ENCODE measurements around the gene PDCL2.
"Not testable (repeated sequence)": the region's sequence is repeated elsewhere in the genome, so short reads cannot be mapped to it uniquely, and the experiment has no call there.

PDCL2 gene, protein sequence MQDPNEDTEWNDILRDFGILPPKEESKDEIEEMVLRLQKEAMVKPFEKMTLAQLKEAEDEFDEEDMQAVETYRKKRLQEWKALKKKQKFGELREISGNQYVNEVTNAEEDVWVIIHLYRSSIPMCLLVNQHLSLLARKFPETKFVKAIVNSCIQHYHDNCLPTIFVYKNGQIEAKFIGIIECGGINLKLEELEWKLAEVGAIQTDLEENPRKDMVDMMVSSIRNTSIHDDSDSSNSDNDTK

DNA sequence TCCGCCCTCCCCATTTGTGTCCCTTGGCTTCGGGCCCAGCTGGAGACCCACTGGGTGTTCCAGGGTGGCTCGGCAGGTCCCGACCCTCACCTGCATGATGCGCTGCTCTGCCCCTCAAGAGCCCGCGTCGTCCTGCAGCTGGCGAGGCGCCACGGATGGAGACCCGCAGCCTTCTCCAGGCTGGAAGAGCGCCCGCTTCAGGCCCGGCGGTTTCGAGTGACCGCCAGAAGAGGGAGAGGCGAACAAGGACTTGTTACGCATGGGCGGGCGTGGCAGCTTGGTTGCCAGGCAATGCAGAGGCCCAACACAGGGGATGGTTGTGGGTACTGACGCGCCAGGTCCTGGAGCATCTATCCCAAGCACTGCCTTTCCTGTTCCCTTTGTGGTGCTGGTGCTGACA, at the start of gene PDCL2:
Gene PDCL2 (minus strand): TSS at position 232 of the 400 bp plus-strand sequence. CDS start 136 bp downstream, at position 96.
- no peaks in the 10 kb centered on the region for H3K27me3 ChIP-seq (ENCODE audit: control insufficient read depth, insufficient read depth, low read length)
- H3K4me1 ChIP-seq (ENCODE audit: control insufficient read depth, insufficient read depth, low read length): no peaks in the 10 kb centered on the region
- H3K4me3 ChIP-seq (ENCODE audit: low read length): no peak within 1 kb of the TSS
- DNase-seq (ENCODE audit: low read depth, low spot score): no peak
- H3K9me3 ChIP-seq (ENCODE audit: control insufficient read depth, insufficient read depth, low read length): no peaks in the 10 kb centered on the region
- no CpG with 5 or more reads among the region's 24 CpGs for WGBS (ENCODE audit: insufficient coverage, insufficient read length)
- no peak within 1 kb of the TSS for H3K27ac ChIP-seq (ENCODE audit: low read length)
- no peaks in the 10 kb centered on the region for H3K36me3 ChIP-seq (ENCODE audit: control insufficient read depth, insufficient read depth, low read length)

- H3K27ac ChIP-seq (ENCODE audit: low read length): no peak overlapping the region
- H3K36me3 ChIP-seq (ENCODE audit: control insufficient read depth, insufficient read depth, low read length): no peaks in the 10 kb centered on the region
- H3K4me1 ChIP-seq (ENCODE audit: control insufficient read depth, insufficient read depth, low read length): peaks cover 4% of the 10 kb centered on the region; the same call in 1 of the 2 replicates
- peaks cover 6% of the 10 kb centered on the region; the same call in 1 of the 2 replicates for H3K27me3 ChIP-seq (ENCODE audit: control insufficient read depth, insufficient read depth, low read length)
- H3K9me3 ChIP-seq (ENCODE audit: control insufficient read depth, insufficient read depth, low read length): no peaks in the 10 kb centered on the region
- no CpG with 5 or more reads among the region's 12 CpGs for WGBS (ENCODE audit: insufficient coverage, insufficient read length)
- no peak for DNase-seq (ENCODE audit: low read depth, low spot score)
- no peak overlapping the region for H3K4me3 ChIP-seq (ENCODE audit: low read length)
Observed at GRCh38 chr4:55637272-55637820, 45.3 kb upstream of the PDCL2 start.

GRCh38 chr4:55636656-55636999, 44.6 kb upstream of the PDCL2 start:
- Histone ChIP-seq H3K36me3 (ENCODE audit: control insufficient read depth, insufficient read depth, low read length) (no peaks in the 10 kb centered on the region), H3K4me1 (ENCODE audit: control insufficient read depth, insufficient read depth, low read length) (peaks cover 5% of the 10 kb centered on the region; the same call in 1 of the 2 replicates), H3K27me3 (ENCODE audit: control insufficient read depth, insufficient read depth, low read length) (peaks cover 6% of the 10 kb centered on the region; the same call in 1 of the 2 replicates), H3K9me3 (ENCODE audit: control insufficient read depth, insufficient read depth, low read length) (no peaks in the 10 kb centered on the region), H3K4me3 (ENCODE audit: low read length) (peak overlapping the region; percentile 58; the same call in 1 of the 2 replicates), H3K27ac (ENCODE audit: low read length) (no peak overlapping the region)
- DNase-seq (ENCODE audit: low read depth, low spot score): no peak
- WGBS (ENCODE audit: insufficient coverage, insufficient read length): no CpG with 5 or more reads among the region's 7 CpGs

DNA sequence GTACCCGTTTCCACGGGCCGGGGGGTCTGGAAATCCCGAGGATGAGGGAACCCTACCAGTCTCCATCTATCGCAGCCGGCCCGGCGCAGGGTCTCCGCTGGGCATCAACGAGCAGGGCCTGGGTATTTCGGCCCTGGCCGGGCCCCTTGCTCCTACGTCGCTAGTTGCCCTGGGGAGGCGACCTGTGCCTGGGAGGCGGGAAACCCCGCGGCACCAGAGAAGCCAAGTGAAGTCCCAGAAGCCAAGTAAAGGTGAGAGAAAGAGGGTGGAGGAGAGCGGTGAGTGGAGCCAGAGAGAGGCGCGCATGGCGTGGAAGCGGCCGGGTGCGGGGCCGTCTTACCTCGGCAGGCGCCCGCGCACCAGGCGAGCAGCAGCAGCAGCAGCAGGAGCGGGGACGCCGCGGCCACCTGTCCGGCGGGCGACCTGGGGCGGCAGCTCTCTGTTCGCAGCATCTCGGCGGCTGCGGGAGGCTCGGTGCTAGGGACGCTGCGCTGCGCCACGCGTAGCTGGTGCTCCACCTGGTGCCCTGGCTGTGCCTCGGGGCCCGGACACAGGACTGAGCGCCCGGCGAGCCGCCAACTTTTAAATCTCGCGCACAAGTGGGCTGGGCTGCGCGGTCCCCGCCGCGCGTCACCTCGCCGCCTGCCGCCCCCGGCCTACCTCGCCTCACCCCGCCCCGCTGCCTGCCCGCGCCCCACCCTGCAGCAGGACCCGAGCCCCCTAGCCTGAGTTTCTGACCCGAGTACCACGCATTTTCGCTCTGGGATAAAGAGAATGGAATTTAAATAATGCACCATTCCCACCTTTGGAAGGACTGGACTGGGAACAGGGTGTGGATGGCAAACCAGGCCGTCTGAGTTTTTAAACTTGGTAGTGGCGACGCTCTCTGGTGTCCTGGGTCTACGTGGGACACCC, 44.0 kb upstream of the PDCL2 start, which contains the start of gene NMU:
Gene NMU (minus strand): TSS at position 558 of the 915 bp plus-strand sequence. CDS start 106 bp downstream, at position 452.
- no peak within 1 kb of the TSS for H3K27ac ChIP-seq (ENCODE audit: low read length)
- no CpG with 5 or more reads among the region's 80 CpGs for WGBS (ENCODE audit: insufficient coverage, insufficient read length)
- H3K36me3 ChIP-seq (ENCODE audit: control insufficient read depth, insufficient read depth, low read length): no peaks in the 10 kb centered on the region
- DNase-seq (ENCODE audit: low read depth, low spot score): no peak
- peaks cover 5% of the 10 kb centered on the region; the same call in 1 of the 2 replicates for H3K4me1 ChIP-seq (ENCODE audit: control insufficient read depth, insufficient read depth, low read length)
- peaks cover 6% of the 10 kb centered on the region; the same call in 1 of the 2 replicates for H3K27me3 ChIP-seq (ENCODE audit: control insufficient read depth, insufficient read depth, low read length)
- H3K9me3 ChIP-seq (ENCODE audit: control insufficient read depth, insufficient read depth, low read length): no peaks in the 10 kb centered on the region
- H3K4me3 ChIP-seq (ENCODE audit: low read length): peak within 1 kb of the TSS; percentile 58

- no CpG with 5 or more reads among the region's 11 CpGs for WGBS (ENCODE audit: insufficient coverage, insufficient read length)
- DNase-seq (ENCODE audit: low read depth, low spot score): no peak
- no peaks in the 10 kb centered on the region for H3K36me3 ChIP-seq (ENCODE audit: control insufficient read depth, insufficient read depth, low read length)
- no peaks in the 10 kb centered on the region for H3K9me3 ChIP-seq (ENCODE audit: control insufficient read depth, insufficient read depth, low read length)
- H3K4me3 ChIP-seq (ENCODE audit: low read length): peak overlapping the region; percentile 58; the same call in 1 of the 2 replicates
- H3K27me3 ChIP-seq (ENCODE audit: control insufficient read depth, insufficient read depth, low read length): peaks cover 6% of the 10 kb centered on the region; the same call in 1 of the 2 replicates
- H3K27ac ChIP-seq (ENCODE audit: low read length): no peak overlapping the region
- peaks cover 5% of the 10 kb centered on the region; the same call in 1 of the 2 replicates for H3K4me1 ChIP-seq (ENCODE audit: control insufficient read depth, insufficient read depth, low read length)
Observed at GRCh38 chr4:55635282-55635681, 43.2 kb upstream of the PDCL2 start.

GRCh38 chr4:55634417-55635128, 42.5 kb upstream of the PDCL2 start:
- Histone ChIP-seq H3K27me3 (ENCODE audit: control insufficient read depth, insufficient read depth, low read length) (peaks cover 6% of the 10 kb centered on the region; the same call in 1 of the 2 replicates), H3K4me1 (ENCODE audit: control insufficient read depth, insufficient read depth, low read length) (peaks cover 5% of the 10 kb centered on the region; the same call in 1 of the 2 replicates), H3K4me3 (ENCODE audit: low read length) (no peak overlapping the region; the same call in 1 of the 2 replicates), H3K27ac (ENCODE audit: low read length) (no peak overlapping the region), H3K36me3 (ENCODE audit: control insufficient read depth, insufficient read depth, low read length) (no peaks in the 10 kb centered on the region), H3K9me3 (ENCODE audit: control insufficient read depth, insufficient read depth, low read length) (no peaks in the 10 kb centered on the region)
- WGBS (ENCODE audit: insufficient coverage, insufficient read length): no CpG with 5 or more reads among the region's 3 CpGs
- DNase-seq (ENCODE audit: low read depth, low spot score): no peak

DNA sequence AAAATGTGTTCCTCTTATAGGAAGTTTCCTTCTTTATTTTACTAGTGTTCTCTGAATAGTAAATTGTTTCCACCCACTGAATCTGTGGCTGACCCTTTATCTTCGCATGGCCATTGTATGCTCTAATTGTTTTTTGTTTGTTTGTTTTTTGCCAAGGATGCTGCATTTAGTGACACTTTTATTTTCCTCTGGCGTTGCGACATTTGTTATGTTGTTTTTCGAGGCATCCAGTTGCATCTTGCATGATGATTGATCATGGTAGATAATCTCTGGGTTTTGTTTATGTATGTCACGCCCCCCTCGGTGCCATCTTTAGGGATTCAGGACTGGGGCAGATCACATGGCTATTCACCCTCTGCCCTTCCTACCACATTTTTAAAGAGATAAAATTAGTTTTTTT, 41.9 kb upstream of the PDCL2 start:
- no peak overlapping the region for H3K4me3 ChIP-seq (ENCODE audit: low read length)
- H3K4me1 ChIP-seq (ENCODE audit: control insufficient read depth, insufficient read depth, low read length): peaks cover 5% of the 10 kb centered on the region; the same call in 1 of the 2 replicates
- WGBS (ENCODE audit: insufficient coverage, insufficient read length): no CpG with 5 or more reads among the region's 6 CpGs
- H3K36me3 ChIP-seq (ENCODE audit: control insufficient read depth, insufficient read depth, low read length): no peaks in the 10 kb centered on the region
- DNase-seq (ENCODE audit: low read depth, low spot score): no peak
- no peaks in the 10 kb centered on the region for H3K9me3 ChIP-seq (ENCODE audit: control insufficient read depth, insufficient read depth, low read length)
- H3K27ac ChIP-seq (ENCODE audit: low read length): no peak overlapping the region
- H3K27me3 ChIP-seq (ENCODE audit: control insufficient read depth, insufficient read depth, low read length): peaks cover 6% of the 10 kb centered on the region; the same call in 1 of the 2 replicates

- Histone ChIP-seq H3K36me3 (ENCODE audit: control insufficient read depth, insufficient read depth, low read length) (no peaks in the 10 kb centered on the region), H3K27me3 (ENCODE audit: control insufficient read depth, insufficient read depth, low read length) (no peaks in the 10 kb centered on the region), H3K4me3 (ENCODE audit: low read length) (no peak overlapping the region), H3K27ac (ENCODE audit: low read length) (no peak overlapping the region), H3K9me3 (ENCODE audit: control insufficient read depth, insufficient read depth, low read length) (no peaks in the 10 kb centered on the region), H3K4me1 (ENCODE audit: control insufficient read depth, insufficient read depth, low read length) (no peaks in the 10 kb centered on the region)
- DNase-seq (ENCODE audit: low read depth, low spot score): no peak
- no CpG with 5 or more reads among the region's 2 CpGs for WGBS (ENCODE audit: insufficient coverage, insufficient read length)
Observed at GRCh38 chr4:55625835-55626234, 33.8 kb upstream of the PDCL2 start.

GRCh38 chr4:55624063-55624462, 32.0 kb upstream of the PDCL2 start:
- not testable (repeated sequence) for H3K27me3 ChIP-seq (ENCODE audit: control insufficient read depth, insufficient read depth, low read length); H3K4me3 ChIP-seq (ENCODE audit: low read length); H3K9me3 ChIP-seq (ENCODE audit: control insufficient read depth, insufficient read depth, low read length); H3K36me3 ChIP-seq (ENCODE audit: control insufficient read depth, insufficient read depth, low read length); DNase-seq (ENCODE audit: low read depth, low spot score); H3K27ac ChIP-seq (ENCODE audit: low read length); H3K4me1 ChIP-seq (ENCODE audit: control insufficient read depth, insufficient read depth, low read length)
- WGBS (ENCODE audit: insufficient coverage, insufficient read length): no CpG with 5 or more reads among the region's 1 CpG
